Activated CD4-positive, CD25-positive, alpha-beta regulatory T cell treated with anti-CD3 and anti-CD28 coated beads, Interleukin-2, amount 50 U/mL, for 24 hours (primary cell): ENCODE results near the gene KREMEN1.
"Not testable (repeated sequence)": the region's sequence is repeated elsewhere in the genome, so short reads cannot be mapped to it uniquely, and the experiment has no call there.

Experiments used
- ATAC-seq, 2 donors: fragments of 150-1000 bp; cut with Tn5 transposase; one replicate each; pipeline ENCODE4 v1.10.0; 2021; ENCODE audit warnings: mild to moderate bottlenecking in 1 of 2, moderate library complexity in 1 of 2

Gene KREMEN1, protein sequence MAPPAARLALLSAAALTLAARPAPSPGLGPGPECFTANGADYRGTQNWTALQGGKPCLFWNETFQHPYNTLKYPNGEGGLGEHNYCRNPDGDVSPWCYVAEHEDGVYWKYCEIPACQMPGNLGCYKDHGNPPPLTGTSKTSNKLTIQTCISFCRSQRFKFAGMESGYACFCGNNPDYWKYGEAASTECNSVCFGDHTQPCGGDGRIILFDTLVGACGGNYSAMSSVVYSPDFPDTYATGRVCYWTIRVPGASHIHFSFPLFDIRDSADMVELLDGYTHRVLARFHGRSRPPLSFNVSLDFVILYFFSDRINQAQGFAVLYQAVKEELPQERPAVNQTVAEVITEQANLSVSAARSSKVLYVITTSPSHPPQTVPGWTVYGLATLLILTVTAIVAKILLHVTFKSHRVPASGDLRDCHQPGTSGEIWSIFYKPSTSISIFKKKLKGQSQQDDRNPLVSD

DNA sequence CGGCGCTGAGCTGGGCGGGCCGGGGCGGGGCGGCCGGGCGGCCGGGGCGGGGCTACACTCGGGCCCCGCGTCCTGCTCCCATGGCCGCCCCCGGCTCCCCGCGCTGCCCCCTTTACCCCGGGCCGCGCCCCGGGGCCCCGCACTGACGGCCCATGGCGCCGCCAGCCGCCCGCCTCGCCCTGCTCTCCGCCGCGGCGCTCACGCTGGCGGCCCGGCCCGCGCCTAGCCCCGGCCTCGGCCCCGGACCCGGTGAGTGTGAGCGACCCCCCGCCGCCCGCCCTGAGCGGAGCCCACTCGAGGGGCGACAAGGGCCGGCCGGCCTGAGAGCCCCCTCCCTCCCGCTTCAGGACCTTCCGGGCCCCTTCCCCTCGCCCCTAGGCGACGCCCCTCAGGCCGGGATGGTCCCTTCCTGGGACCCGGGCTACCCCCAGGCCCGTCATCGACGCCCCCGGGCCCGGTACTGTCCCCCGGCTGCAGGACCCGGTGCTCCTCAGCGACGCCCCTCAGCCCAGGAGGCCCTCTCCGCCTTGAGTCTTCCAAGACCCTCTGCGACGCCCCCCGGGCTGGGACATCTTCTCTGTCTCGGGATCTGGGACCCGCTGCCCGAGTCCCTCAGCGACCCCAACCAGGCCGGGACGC, at the start of gene KREMEN1:
Gene KREMEN1 (plus strand): TSS at position 57 of the 639 bp plus-strand sequence. CDS start 96 bp downstream, at position 153.
- ATAC-seq = no peak

DNA sequence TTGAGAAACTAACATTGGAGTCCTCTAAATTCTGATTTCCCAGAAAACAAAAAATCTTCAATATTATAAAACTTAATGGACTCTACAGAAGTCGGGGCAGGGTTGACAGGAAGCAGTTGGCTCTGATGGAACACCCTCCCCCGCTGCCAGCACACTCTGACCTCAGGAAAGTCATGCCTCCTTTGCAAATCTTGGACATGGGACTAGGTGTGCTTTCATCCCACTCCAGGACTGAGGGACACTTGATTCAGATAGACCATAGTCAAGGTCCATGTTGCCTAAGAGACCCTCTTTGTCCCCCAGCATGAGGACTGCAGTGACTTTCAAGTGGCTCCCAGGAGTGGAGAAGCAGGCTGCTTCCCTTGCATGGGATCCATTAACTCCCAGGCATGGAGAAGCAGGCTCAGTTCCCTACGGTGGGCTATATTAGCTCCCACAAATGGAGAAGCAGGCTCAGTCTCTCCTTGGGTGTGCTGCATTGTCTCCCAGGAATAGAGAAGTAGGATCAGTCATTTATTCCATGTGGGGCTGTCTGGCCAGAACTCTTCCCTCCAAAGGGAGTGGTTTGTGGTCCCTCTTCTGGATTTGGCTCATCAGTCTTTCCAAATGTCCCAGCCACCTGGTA, 49.6 kb upstream of the KREMEN1 start:
- no peak for ATAC-seq

DNA sequence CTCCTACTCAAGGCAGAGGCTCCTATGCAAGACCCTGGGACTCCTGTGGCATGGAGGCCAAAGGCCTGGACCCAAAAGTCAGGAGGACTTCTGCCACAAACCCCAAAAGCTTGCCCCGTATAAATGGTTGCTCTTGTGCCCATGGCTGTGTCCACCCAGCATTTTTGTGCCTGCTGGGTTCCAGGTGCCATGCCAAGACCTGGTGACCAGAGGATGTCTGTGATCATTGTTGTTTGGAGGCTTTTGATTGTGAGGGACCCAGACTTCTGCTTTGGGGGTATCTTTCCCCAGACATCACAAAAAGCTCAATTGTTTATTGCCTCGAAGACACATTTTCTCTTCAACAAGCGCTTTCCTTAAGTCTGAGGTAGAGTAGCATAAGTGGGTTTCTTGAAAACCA, 46.3 kb upstream of the KREMEN1 start:
- no peak for ATAC-seq

DNA sequence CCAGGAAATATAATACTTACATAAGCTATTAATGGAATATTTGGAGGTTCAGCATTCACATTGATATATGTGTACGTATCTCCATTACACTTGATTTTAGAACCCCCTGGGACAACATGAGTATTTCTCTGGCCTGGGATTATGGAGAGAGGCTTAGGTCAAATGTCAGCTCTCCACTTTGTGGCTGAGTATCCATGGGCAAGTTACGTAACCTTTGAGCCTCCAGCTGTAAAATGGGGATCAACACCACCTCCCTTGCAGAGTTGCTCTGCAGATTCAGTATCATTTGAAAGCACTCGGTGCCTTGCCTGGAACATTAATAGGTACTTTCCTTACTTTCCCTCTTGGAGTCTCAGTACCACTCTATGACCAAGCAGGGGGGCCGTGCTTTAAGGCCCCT, 44.4 kb upstream of the KREMEN1 start:
- no peak for ATAC-seq

DNA sequence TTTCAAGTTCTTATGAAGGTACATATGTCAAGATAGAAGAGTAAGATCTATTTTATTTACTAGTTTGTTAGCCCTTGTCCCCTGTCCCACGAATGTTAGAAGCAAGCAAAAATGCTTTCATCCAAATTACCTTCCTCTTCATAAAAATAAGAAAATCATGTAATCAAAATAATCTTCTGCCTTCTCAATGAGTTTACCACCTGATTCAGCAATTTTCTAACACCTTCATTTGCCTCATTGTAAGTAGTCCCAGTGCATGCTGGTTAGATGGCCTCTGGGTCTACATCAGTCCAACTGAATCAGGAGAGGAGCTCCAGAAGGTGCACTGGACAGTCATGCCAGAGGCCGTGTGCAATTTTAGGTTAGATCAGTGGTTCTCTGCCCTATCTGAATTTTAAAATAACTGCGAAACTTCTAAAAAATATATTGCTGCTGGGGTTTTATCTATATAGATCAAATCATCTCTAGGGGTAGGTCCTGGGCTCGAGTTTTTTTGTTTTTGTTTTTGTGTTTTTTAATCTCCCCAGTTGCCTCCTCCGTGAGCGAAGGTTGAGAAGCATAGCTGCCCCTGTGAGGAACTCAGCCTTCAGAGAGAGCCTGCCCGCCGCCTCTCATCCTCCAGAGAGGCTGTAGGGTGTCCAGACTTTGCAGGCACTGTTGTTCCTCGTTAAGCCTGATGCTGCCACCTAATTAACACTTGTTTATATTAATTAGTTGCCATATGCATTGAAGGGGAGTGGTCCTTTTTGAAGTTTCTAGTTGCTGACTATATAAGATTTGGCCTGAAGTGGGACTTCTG, 43.4 kb upstream of the KREMEN1 start:
- ATAC-seq = no peak

DNA sequence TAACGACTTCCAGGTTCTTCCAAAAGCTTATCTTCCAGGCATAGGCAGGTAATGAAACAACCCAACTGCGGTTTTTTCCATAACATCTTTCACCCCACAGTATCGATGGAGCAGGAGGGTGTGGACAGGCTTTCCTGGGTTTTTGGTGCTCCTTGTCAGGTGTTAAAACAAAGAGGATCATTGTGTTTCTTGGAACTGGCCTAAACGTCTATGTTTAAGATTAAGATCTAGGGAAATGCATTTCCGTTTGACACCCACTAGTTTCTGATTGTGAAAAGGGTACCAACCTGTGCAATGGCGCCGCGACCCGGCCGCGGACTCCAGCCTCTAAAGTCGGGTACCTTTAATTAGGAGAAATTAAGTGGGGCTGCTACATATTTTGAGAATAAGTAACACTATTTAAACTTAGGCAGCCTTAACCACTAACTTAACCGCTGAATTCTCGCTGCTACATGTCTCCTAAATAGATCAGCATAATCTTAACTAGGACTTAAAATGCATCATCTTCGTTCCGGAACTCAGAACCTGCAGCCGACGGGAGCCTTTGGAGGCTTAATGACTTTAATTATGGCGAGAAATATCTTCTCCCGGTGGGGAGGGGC, 42.7 kb upstream of the KREMEN1 start:
- no peak for ATAC-seq

DNA sequence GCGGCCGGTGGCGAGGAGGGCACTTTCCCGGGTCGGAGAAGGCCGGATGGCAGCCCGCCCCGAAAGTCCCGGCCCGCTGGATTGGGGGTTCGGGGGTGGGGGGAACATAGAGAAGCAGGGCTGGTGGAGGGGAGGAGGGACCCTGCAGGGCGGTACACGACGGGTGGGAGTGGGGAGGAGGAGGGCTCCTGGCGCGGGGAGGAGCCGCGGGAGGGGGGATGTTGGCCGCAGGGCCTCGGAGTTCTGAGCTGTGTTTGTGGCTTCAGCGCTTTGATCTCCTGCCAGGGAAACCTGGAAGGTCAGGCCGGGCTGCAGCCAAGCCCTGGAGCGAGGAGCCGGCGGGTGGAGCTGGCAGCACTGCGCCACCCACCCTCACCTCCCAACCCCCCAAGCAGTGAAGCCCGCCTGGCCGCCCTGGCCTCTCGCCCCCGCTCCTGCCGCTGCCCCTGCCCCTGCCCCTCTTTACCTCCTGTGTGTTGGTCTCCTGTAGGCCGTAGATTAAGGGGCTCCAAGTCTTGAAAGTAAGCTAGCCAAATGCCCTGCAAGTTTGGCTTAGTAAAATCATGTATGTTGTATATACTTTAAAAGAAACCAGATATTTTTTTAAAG, 42.1 kb upstream of the KREMEN1 start:
- no peak for ATAC-seq

DNA sequence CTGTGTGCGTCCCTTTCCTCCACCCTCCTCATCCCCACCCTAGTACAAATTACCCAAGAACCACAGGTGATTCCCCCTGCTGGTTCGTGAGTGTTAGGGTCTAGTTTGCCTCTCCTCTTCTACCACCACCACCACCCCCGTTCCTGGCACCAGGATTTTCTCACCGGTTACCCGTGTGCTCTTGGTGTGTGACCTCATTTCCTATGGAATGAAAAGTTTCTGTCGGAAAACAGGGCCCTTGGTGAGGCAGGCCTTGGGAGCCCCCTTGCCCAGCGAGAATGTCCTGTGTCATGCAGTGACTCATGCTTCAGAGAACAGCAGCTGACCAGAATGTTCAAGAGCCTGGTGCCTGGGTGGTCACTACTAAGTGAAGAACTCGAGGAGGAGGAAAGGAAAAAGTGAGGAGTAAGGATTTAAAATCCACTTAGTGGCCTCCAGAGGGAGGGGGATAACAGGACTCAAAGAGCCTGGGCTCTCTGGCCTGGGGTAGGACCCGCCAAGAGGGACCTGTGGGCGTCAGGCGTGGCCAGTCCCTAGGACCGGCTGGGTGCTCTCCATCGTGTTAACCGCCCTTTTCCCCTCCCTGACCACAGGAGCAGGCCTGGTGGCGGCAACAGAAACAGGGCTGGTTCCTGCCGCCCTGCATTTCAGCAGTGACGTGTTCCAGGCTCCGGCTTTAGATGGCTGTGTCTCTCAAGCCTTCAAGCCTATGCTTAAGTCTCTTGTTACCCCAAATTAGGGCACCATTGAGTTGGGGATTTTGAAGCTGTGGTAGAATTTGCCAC, 41.4 kb upstream of the KREMEN1 start:
- no peak for ATAC-seq

DNA sequence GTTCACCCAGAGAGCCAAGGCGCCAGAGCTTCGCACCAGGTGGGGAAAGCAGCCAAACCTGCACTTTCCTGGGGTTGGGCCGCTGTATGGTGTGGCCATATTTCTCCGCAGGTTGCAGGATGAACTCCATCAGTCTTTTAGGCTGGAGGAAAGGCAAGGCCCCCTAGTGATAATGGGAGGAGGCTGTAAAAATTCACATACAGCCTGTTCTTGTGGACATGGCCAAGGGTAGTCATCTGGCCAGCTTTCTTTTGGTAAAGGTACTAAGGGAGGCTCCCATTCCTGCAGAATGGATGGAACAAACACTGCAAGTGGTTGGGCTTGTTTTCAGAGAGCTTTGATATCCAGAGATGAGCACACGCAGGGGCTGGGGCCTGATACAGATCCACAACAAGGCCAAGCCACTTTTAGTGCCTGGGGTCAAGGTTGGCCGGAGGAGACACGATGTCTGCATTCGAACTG, 40.8 kb upstream of the KREMEN1 start:
- no peak for ATAC-seq

DNA sequence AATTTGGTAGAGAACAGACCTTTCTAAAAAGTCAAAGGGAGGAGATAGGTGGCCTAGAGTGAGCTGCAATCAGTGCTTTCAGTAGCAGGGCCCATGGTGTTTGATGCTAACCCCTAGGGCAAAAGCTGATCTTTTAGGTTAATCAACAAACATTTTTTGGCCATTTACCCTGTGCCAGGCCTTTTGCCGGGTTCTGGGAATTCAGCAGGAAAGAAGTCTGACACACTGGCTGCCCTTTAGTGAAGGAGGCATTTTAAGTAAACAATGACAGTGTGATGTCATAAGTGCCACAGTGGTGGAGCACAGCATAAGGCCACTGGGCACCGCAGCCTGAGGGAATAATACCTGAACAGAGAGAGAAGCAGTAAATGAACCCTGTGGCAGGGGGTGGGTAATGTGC, 40.3 kb upstream of the KREMEN1 start:
- ATAC-seq = no peak

DNA sequence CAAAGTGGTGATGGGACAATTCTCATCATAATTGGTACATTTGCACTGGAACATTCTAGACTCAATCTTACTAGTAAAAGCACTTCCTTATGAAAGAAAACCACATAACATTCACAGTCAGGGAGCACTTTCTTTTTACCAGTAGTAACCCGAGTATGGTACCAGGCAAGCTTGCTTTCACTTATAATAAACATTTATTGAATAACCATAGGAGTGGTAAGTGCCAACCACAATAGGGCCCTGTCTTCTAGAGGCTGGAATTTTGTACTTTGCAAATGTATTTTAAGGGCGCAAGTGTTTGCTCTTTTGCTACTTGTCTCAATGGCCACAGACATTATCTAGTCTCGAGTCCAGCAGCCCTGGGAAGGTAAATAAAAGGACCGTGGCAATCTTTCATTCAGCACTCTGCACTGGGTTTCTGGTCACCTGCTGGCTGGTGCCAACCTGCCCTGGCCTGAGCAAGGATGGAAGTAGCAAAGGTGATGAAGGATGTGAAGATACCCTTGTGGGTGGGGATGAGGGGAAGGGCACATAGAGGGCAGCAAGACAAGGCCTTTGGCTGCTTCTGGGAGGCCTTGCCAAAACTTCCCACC, 35.4 kb upstream of the KREMEN1 start:
- ATAC-seq = no peak

DNA sequence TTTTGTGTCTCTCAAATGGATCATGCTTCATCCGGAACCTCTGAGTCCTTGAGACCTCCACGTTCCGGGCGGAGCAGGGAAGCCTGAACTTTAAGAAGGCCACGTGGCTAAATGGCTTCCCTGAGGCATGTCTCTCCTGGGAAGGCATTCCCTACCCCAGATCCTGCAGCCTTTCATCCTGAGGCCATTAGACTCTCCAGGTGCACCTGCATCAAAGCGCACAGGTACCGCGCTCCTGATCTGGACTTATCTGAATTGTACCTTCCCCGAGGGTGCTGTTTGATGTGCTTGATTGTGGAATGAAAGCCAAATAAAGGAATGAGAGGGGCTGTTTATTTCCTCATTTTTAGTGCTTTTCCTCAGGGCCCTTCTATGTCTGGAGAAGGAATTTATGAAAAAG, 33.7 kb upstream of the KREMEN1 start:
- ATAC-seq = no peak

DNA sequence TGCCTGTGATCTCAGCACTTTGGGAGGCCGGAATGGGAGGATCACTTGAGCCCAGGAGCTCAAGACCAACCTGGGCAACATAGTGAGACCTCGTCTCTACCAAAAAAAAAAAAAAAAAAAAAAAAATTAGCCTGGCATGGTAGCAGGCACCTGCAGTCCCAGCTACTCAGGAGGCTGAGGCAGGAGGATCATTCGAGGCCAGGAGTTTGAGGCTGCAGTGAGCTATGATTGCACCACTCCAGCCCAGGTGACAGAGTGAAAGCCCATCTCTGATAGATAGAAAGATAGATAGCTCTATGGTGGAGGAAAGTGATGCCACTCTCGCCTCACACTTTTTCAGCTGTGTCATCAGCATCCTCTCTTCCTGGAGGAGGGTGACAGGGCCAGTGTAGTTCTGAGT, 33.2 kb upstream of the KREMEN1 start:
- not testable (repeated sequence) for ATAC-seq

DNA sequence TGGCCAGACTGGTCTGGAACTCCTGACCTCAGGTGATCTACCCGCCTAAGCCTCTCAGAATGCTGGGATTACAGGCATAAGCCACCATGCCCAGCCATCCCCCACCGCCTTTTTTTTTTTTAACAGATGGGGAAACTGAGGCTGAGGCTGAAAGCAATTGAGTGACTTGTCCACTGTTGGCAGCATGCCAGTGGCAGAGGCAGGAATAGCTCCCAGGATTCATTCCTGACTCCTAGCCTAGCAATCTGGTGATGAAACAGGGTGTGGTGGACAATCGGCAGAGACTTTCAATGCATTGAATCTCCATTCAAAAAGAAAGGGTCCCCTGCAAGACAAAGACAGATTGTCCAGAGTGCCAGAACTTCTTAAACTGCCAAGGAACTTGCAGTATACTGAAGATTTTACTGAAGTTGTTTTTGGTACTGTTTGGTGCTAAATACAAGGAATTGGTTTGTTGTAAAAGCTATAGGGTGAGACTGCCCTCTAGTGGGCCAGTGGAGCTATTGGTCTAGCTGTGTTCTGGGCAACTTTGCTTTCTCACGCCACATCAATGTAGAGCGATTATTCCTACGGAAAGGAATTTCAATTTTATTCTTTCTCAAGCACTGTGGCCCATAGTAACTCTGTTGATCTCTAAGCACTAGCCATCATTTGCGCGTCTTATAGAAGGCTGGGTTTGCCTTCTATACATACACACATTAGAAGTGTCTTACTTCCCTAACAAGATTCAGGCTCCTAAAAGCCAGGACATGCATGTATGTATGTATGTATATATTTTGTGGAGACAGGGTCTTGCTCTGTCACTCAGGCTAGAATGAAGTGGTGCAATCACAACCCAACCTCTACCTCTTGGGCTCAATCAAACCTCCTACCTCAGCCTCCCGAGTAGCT, 32.2 kb upstream of the KREMEN1 start:
- no peak for ATAC-seq

DNA sequence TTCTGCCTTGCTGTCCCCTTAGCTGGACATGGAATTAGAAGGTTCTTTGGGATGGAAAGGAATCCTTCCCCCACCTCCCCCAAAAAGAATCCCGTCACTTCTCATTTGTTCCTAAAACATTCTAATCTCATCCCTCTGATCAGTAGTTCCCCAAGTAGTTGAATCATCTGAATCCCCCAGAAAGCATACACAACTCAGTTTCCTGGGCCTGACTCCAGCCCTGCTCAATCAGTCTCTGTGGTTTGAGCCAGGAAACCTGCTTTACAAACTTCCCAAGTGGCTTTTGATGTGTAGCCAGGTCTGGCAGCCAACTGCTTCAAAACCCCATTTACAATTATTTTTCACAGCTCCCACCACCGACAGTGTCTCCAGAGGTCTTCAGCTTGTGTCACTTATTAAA, 31.4 kb upstream of the KREMEN1 start:
- no peak for ATAC-seq

DNA sequence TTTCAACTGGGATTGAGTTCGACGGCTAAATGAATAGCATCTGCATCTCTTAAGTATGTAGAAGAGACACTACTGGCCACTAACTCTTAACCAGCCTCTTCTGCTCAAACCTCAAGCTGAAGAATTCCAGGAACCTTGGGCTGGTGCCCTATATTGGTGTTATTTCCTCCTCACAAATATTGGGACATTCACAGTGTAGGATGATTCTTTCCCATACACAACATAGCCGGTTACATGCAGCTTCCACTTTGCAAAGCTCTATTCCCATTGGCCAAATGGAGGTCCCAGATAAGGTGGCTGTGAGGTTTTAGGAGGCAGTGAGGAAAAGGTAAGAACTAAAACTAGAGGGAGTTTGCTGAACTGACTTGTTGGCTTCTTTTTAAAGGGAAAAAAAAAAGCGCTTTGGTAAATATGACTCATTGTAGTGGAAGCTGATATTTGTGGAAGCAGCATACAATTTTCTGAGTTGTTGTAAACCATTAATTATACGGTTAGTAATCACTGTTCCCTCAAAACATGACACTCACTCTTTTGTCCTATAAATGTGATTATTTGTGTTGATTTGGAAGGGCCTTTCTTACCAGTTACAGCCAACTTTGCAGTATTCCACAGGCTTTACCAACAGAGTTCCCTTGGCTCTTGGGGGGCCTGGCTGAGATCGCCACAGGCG, 28.8 kb upstream of the KREMEN1 start:
- no peak for ATAC-seq

DNA sequence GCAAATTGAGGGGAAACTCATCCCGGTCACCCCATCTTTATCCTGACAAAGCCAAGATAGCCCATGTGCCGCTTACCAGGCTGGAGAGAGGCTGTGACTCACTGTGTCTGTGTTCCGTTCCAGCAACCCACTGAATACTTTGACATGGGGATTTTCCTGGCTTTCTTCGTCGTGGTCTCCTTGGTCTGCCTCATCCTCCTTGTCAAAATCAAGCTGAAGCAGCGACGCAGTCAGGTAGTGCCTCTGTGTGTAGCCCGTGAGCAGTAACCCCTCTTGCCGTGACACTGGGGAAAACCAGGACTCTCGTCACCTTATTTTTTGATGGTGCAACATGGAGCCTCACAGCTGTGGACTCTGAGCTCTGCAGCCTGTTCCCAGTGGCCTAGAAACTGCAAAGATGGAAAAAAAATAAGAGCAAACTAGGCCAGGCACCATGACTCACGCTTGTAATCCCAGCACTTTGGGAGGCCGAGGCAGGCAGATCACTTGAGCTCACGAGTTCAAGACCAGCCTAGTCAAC, 28.1 kb upstream of the KREMEN1 start:
- no peak for ATAC-seq

DNA sequence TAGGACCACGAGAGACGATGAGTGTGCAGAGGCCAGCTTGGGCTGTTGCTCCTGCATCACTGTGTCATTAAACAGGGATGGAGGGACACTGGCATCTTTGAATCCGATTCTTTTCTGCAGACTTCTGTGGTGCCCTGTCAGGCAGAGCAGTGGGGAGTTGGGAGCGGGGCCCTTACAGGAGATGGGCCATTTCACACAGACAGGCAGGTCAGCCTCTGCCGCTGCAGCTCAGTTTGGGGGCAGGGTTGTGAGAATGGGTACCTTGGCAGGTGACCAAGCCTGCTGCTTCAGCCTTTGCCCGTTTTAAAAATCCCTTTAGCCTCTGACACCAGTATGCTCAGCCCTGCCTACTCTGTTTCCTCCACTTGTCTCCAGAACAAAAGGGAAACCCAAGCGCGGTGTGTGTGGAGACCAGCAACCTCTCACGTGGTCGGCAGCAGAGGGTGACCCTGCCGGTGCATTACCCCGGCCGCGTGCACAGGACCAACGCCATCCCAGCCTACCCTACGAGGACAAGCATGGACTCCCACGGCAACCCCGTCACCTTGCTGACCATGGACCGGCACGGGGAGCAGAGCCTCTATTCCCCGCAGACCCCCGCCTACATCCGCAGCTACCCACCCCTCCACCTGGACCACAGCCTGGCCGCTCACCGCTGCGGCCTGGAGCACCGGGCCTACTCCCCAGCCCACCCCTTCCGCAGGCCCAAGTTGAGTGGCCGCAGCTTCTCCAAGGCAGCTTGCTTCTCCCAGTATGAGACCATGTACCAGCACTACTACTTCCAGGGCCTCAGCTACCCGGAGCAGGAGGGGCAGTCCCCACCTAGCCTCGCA, 23.8 kb upstream of the KREMEN1 start:
- no peak for ATAC-seq
